Spleen (tissue), 7 donors: ENCODE data around the gene ACKR1.

Source experiments
- POLR2A ChIP-seq, 3 donors: fragments of 450-650 bp; IDR thresholded peaks; one replicate each; pipeline ENCODE4 v1.5.1; 2017; ENCODE audit warnings: antibody characterized with exemption in 3 of 3, mild to moderate bottlenecking in 1 of 3
- POLR2AphosphoS5 ChIP-seq, 3 donors: sonication (generic); formaldehyde crosslinking; IDR thresholded peaks; one replicate each; pipeline ENCODE4 v1.5.1; 2017; ENCODE audit warnings: antibody characterized with exemption in 3 of 3
- TF ChIP-seq, protein P1 (sequence below), 11 experiments: fragments of 200-600 bp in 7 of 11; fragments of 450-650 bp in 4 of 11; sonication (generic) in 4 of 11; IDR thresholded peaks in 8 of 11; conservative IDR thresholded peaks in 3 of 11; 1 replicate in 7 of 11; 2 replicates in 4 of 11; pipeline versions ENCODE4 v1.4.0 to v1.8.0; 2016 to 2021; ENCODE audit warnings: antibody characterized with exemption in 11 of 11, inconsistent platforms in 4 of 11, mild to moderate bottlenecking in 1 of 11
- donor health status: DM: no; HTN: no; CAD: no; lungs with moderate emphysema.
- donor health status: DM: no; HTN: no; CAD: no.
- donor health status: DM: no; HTN: no; CAD: no.

- TF ChIP-seq, protein P1, sequence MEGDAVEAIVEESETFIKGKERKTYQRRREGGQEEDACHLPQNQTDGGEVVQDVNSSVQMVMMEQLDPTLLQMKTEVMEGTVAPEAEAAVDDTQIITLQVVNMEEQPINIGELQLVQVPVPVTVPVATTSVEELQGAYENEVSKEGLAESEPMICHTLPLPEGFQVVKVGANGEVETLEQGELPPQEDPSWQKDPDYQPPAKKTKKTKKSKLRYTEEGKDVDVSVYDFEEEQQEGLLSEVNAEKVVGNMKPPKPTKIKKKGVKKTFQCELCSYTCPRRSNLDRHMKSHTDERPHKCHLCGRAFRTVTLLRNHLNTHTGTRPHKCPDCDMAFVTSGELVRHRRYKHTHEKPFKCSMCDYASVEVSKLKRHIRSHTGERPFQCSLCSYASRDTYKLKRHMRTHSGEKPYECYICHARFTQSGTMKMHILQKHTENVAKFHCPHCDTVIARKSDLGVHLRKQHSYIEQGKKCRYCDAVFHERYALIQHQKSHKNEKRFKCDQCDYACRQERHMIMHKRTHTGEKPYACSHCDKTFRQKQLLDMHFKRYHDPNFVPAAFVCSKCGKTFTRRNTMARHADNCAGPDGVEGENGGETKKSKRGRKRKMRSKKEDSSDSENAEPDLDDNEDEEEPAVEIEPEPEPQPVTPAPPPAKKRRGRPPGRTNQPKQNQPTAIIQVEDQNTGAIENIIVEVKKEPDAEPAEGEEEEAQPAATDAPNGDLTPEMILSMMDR (IDR thresholded peaks at IDR 0.05 in 8 of 11, conservative IDR thresholded peaks at IDR 0.05 in 3 of 11): no peak
- TF ChIP-seq POLR2AphosphoS5 (IDR thresholded peaks at IDR 0.05) (no peak), POLR2A (IDR thresholded peaks at IDR 0.05) (no peak)
Measured at GRCh38 chr1:159222075-159222865, 17.6 kb downstream of the ACKR1 start.
